Astrocyte (in vitro differentiated cells and primary cell): Measurements from ENCODE around the gene C10orf105. TPM values are rescaled to one million over a fixed set of nuclear protein-coding genes. Genes with fewer than 3 reads are reported as not detected.
A peak's percentile ranks its signal among the peaks of the same experiment; 100 is the strongest.

ENCODE experiments used
- DNase-seq: peaks from one replicate; pipeline ENCODE4 v3.0.0-alpha.2; 2010; ENCODE audit warnings: low read depth
- FAIRE-seq: peaks from 2 replicates; lab custom pipeline; 2011; peaks lifted over from hg19 to GRCh38; lab: Jason Lieb, UNC
- H2AFZ ChIP-seq: 2 replicates; pipeline ENCODE4 v1.6.0; 2012; ENCODE audit warnings: low read depth, low read length, inconsistent platforms
- H3K27ac ChIP-seq: 2 replicates; pipeline ENCODE4 v1.5.1; 2011; ENCODE audit warnings: low read depth, low read length, inconsistent platforms
- H3K27me3 ChIP-seq: 2 replicates; pipeline ENCODE4 v1.6.0; 2011; ENCODE audit warnings: low read length, inconsistent platforms; ENCODE audit not compliant: insufficient read depth
- H3K36me3 ChIP-seq: 2 replicates; pipeline ENCODE4 v1.5.1; 2011; ENCODE audit warnings: low read length, inconsistent platforms; ENCODE audit not compliant: insufficient read depth
- H3K4me1 ChIP-seq: 2 replicates; pipeline ENCODE4 v1.5.1; 2011; ENCODE audit warnings: low read length, inconsistent platforms; ENCODE audit not compliant: insufficient read depth
- H3K4me2 ChIP-seq: 2 replicates; pipeline ENCODE4 v1.6.0; 2012; ENCODE audit warnings: low read length, inconsistent platforms
- H3K4me3 ChIP-seq: 2 replicates; pipeline ENCODE4 v1.5.1; 2011; ENCODE audit warnings: low read depth, mild to moderate bottlenecking, low read length, inconsistent platforms; ENCODE audit not compliant: insufficient read depth
- H3K79me2 ChIP-seq: 2 replicates; pipeline ENCODE4 v1.6.0; 2012; ENCODE audit warnings: mild to moderate bottlenecking, low read length, inconsistent platforms; ENCODE audit not compliant: insufficient read depth
- H3K9ac ChIP-seq: 2 replicates; pipeline ENCODE4 v1.6.0; 2012; ENCODE audit warnings: mild to moderate bottlenecking, low read length, inconsistent platforms
- H3K9me3 ChIP-seq: 2 replicates; pipeline ENCODE4 v1.5.1; 2012; ENCODE audit warnings: low read depth, mild to moderate bottlenecking, low read length, inconsistent platforms; ENCODE audit not compliant: insufficient read depth
- H4K20me1 ChIP-seq: 2 replicates; pipeline ENCODE4 v1.6.0; 2012; ENCODE audit warnings: low read length, inconsistent platforms; ENCODE audit not compliant: insufficient read depth
- H3K27ac Mint-ChIP-seq: one replicate; pipeline ENCODE4 v1.8.0; 2021; ENCODE audit warnings: mild to moderate bottlenecking, mixed read lengths; ENCODE audit not compliant: unreplicated experiment
- H3K27me3 Mint-ChIP-seq: one replicate; pipeline ENCODE4 v1.8.0; 2021; ENCODE audit warnings: low read depth, mixed read lengths; ENCODE audit not compliant: unreplicated experiment
- H3K36me3 Mint-ChIP-seq: one replicate; pipeline ENCODE4 v1.8.0; 2021; ENCODE audit warnings: low read depth, mixed read lengths; ENCODE audit not compliant: unreplicated experiment
- H3K4me1 Mint-ChIP-seq: one replicate; pipeline ENCODE4 v1.8.0; 2021; ENCODE audit warnings: low read depth, mixed read lengths; ENCODE audit not compliant: unreplicated experiment
- H3K4me3 Mint-ChIP-seq: one replicate; pipeline ENCODE4 v1.8.0; 2021; ENCODE audit warnings: mild to moderate bottlenecking, moderate library complexity, mixed read lengths; ENCODE audit not compliant: unreplicated experiment
- H3K9me3 Mint-ChIP-seq: one replicate; pipeline ENCODE4 v1.8.0; 2021; ENCODE audit warnings: mild to moderate bottlenecking, mixed read lengths; ENCODE audit not compliant: unreplicated experiment
- EZH2 ChIP-seq: IDR thresholded peaks from 2 replicates; pipeline ENCODE4 v1.6.1; 2012; ENCODE audit warnings: mild to moderate bottlenecking, low read length, inconsistent platforms; ENCODE audit not compliant: insufficient read depth
- total RNA-seq: library from RNA; stranded (reverse); gene quantifications from 2 replicates; pipeline ENCODE4 v1.2.1, GENCODE V29; 2021
- TF ChIP-seq, protein P1 (sequence below): IDR thresholded peaks from 2 replicates; pipeline ENCODE4 v1.5.1; 2011; ENCODE audit warnings: low read depth, mild to moderate bottlenecking, inconsistent platforms, low read length, moderate library complexity; ENCODE audit not compliant: insufficient read depth

Gene C10orf105
- total RNA-seq, 1 donor from 2014 or later, result not detected

DNA sequence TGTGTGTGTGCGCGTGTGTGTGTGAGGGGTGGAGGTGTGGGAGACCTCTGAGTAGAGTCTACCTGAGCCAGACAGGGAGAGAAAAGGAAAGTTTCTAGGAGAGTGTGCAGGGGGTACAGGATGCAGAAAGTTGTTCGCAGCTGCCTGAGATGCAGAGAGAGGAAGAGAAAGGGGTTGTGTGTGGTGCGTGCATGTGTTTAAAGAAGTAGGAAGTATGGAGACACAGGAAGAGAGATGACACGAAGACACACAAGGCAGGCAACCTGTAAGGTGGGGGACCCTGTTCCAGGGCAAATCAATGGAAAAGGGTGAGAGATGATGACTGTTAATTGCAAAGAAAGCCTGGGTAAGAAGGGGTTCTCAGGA lies 52.2 kb downstream of the C10orf105 start:
- Mint-ChIP-seq H3K9me3 (peaks cover 3% of the 10 kb centered on the region), H3K4me1 (peaks cover 7% of the 10 kb centered on the region), H3K4me3 (no peak overlapping the region), H3K27me3 (peaks cover 70% of the 10 kb centered on the region), H3K27ac (no peak overlapping the region), H3K36me3 (no peaks in the 10 kb centered on the region)
- Histone ChIP-seq H3K9me3 (no peaks in the 10 kb centered on the region), H4K20me1 (no peaks in the 10 kb centered on the region), H2AFZ (no peak overlapping the region), H3K36me3 (no peaks in the 10 kb centered on the region), H3K27ac (no peak overlapping the region), H3K4me1 (no peaks in the 10 kb centered on the region), H3K4me2 (no peak overlapping the region), H3K27me3 (peaks cover 9% of the 10 kb centered on the region), H3K4me3 (no peak overlapping the region), H3K79me2 (no peaks in the 10 kb centered on the region), H3K9ac (no peak overlapping the region)
- FAIRE-seq (no peak), DNase-seq (no peak)
- TF ChIP-seq, protein P1, sequence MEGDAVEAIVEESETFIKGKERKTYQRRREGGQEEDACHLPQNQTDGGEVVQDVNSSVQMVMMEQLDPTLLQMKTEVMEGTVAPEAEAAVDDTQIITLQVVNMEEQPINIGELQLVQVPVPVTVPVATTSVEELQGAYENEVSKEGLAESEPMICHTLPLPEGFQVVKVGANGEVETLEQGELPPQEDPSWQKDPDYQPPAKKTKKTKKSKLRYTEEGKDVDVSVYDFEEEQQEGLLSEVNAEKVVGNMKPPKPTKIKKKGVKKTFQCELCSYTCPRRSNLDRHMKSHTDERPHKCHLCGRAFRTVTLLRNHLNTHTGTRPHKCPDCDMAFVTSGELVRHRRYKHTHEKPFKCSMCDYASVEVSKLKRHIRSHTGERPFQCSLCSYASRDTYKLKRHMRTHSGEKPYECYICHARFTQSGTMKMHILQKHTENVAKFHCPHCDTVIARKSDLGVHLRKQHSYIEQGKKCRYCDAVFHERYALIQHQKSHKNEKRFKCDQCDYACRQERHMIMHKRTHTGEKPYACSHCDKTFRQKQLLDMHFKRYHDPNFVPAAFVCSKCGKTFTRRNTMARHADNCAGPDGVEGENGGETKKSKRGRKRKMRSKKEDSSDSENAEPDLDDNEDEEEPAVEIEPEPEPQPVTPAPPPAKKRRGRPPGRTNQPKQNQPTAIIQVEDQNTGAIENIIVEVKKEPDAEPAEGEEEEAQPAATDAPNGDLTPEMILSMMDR, result no peak
- TF ChIP-seq EZH2, result no peak

DNA sequence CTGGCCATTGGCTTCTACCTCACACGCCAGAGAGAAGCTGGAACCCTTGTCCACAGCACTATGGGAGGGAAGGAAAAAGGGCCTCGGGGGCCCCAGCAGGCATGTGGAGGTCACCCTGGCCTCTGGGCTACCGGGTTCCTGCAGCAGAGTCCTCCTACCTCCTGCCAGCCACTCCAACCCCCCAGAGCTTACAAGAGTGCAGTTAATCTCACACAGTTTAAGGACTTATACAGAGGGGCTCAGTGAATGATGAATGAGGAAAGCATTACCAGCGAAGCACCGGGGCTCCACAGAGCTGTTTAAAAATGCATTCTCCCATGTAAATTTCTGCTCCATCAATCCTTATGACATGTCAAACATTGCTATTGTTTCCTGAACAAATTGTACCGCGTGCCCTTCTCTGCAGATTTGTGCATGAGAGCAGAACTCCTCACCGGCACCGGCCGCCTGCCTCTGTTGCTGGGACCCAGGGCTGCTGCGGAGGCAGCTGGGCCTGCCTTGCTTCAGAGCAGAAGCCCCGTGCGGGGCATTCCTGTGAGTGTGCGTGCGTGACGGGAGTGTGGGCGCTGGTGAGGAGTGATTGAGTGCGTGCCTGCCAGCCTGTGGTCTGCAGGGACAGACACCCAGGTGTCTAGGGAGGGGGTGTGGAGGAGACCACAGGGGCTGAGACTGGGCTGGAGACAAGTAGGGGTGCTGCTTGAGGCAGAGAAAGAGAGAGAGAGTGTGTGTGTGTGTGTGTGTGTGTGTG lies 52.8 kb downstream of the C10orf105 start:
- H3K27ac ChIP-seq, result no peak overlapping the region
- no peak for FAIRE-seq
- TF ChIP-seq, protein P1, result no peak
- no peak for TF ChIP-seq EZH2
- H3K4me1 ChIP-seq, result no peaks in the 10 kb centered on the region
- H3K4me1 Mint-ChIP-seq, result peaks cover 7% of the 10 kb centered on the region
- peak; percentile 5 for DNase-seq
- H2AFZ ChIP-seq, result no peak overlapping the region
- H3K27me3 ChIP-seq, result peaks cover 9% of the 10 kb centered on the region
- H3K4me3 Mint-ChIP-seq, result no peak overlapping the region
- H3K36me3 Mint-ChIP-seq, result no peaks in the 10 kb centered on the region
- no peaks in the 10 kb centered on the region for H3K79me2 ChIP-seq
- H3K4me3 ChIP-seq, result no peak overlapping the region
- no peaks in the 10 kb centered on the region for H4K20me1 ChIP-seq
- H3K9ac ChIP-seq, result no peak overlapping the region
- no peaks in the 10 kb centered on the region for H3K9me3 ChIP-seq
- H3K4me2 ChIP-seq, result no peak overlapping the region
- no peaks in the 10 kb centered on the region for H3K36me3 ChIP-seq
- peaks cover 3% of the 10 kb centered on the region for H3K9me3 Mint-ChIP-seq
- no peak overlapping the region for H3K27ac Mint-ChIP-seq
- H3K27me3 Mint-ChIP-seq, result peaks cover 71% of the 10 kb centered on the region

DNA sequence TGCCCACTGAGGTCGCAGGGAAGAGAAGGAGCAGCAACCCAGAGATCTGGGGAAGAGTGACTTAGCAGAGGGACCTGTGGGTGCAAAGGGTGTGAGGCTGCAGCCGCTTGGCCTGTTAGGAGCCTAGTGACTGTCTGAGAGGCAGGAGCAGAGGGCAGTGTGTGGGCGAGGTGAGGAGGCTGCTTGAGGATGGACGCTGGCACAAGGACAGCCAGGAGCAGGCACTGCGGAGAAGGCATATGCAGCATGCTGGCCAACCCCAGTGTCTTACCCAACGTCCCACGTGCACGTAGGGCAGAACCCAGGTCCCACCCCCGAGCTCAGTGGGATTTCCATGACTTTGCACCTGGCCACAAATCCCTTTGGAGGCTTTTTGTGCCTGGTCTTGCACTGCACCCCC lies 54.1 kb downstream of the C10orf105 start:
- TF ChIP-seq, protein P1, result no peak
- TF ChIP-seq EZH2, result no peak
- H3K4me1 ChIP-seq, result no peaks in the 10 kb centered on the region

More for the DNA sequence above, 54.1 kb downstream of the C10orf105 start:
- H3K27me3 Mint-ChIP-seq, result peaks cover 73% of the 10 kb centered on the region
- DNase-seq, result no peak
- Histone ChIP-seq H4K20me1 (no peaks in the 10 kb centered on the region), H3K9me3 (no peaks in the 10 kb centered on the region), H3K4me3 (no peak overlapping the region), H3K36me3 (no peaks in the 10 kb centered on the region), H3K79me2 (no peaks in the 10 kb centered on the region), H3K27me3 (peaks cover 14% of the 10 kb centered on the region), H3K9ac (no peak overlapping the region), H3K27ac (no peak overlapping the region), H3K4me2 (no peak overlapping the region), H2AFZ (no peak overlapping the region)
- FAIRE-seq, result no peak
- peaks cover 3% of the 10 kb centered on the region for H3K9me3 Mint-ChIP-seq
- H3K4me1 Mint-ChIP-seq, result peaks cover 7% of the 10 kb centered on the region
- H3K4me3 Mint-ChIP-seq, result no peak overlapping the region
- H3K27ac Mint-ChIP-seq, result no peak overlapping the region
- H3K36me3 Mint-ChIP-seq, result no peaks in the 10 kb centered on the region
